Esophagus muscularis mucosa (tissue), 4 donors: Measurements from ENCODE around the gene SLC35F6. TPM values are rescaled to one million over a fixed set of nuclear protein-coding genes. Genes with fewer than 3 reads are reported as not detected.

Experiments used
- total RNA-seq, 4 donors: library from RNA; depleted of rRNA; stranded (reverse); fragments of >200 nt; gene quantifications; one replicate each; pipeline versions ENCODE4 v1.1.0 to v1.2.1, GENCODE V29; 2016

Gene SLC35F6
- total RNA-seq, 4 donors from 2014 or later: 31.6 to 50.7 (median 41.3) TPM

Other genes starting within 250 kb of the SLC35F6 start
- gene CIB4, start 122.9 kb upstream of the SLC35F6 start, total RNA-seq: not detected
- gene KCNK3, start 71.6 kb upstream of the SLC35F6 start, total RNA-seq: 10 to 100 TPM in 1 of 4 donors, 1 to 10 TPM in 3; 2.1 to 13.0 (median 7.9) TPM
- under 1 TPM in 1 of 4 donors, not detected in 3; 0.34 TPM for gene CENPA, start 21.8 kb downstream of the SLC35F6 start, total RNA-seq
- gene DPYSL5, start 83.8 kb downstream of the SLC35F6 start, total RNA-seq: under 1 TPM; 0.13 to 0.50 (median 0.41) TPM
- 10 to 100 TPM in 3 of 4 donors, 1 to 10 TPM in 1; 9.3 to 23.0 (median 13.4) TPM for gene MAPRE3, start 206.4 kb downstream of the SLC35F6 start, total RNA-seq